Measurements from ENCODE around the gene CNTNAP5. TPM values are rescaled to one million over a fixed set of nuclear protein-coding genes. Genes with fewer than 3 reads are reported as not detected.

Gene CNTNAP5
- total and polyA plus RNA-seq, 2 donors from 2014 or later, result 0.50 TPM; not detected in 1

DNA sequence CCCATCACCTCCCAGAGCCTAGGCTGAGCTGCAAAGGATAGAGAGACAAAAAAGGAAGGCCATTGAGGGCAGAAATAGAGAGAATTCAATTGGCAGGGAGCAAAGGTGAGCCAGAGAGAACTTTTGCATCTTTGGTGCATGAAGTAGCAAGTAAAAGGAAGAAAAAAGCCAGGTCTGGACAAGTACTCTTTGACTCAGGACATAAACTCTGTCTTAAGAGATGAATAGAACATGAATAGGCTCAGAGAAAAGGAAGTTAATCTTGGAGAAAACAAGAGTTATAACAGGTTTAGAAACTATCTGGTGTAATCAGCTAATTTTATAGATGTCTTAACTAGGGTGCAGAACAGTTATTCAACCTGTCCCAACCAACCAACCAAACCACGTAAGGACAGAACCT, 95.2 kb downstream of the CNTNAP5 start:
- FAIRE-seq (no peak), DNase-seq (no peak)
- H3K9ac ChIP-seq (ENCODE audit: low read length in 3 of 3), result no peak overlapping the region
- no peak overlapping the region for H3K27ac ChIP-seq (ENCODE audit: low read depth in 2 of 2, low read length in 2 of 2)
- intact Hi-C loops (cut with DNase I), result no loop called here
- no peaks in the 10 kb centered on the region for H3K27me3 ChIP-seq (ENCODE audit: control insufficient read depth, insufficient read depth, low read length)
- TF ChIP-seq, protein P1, sequence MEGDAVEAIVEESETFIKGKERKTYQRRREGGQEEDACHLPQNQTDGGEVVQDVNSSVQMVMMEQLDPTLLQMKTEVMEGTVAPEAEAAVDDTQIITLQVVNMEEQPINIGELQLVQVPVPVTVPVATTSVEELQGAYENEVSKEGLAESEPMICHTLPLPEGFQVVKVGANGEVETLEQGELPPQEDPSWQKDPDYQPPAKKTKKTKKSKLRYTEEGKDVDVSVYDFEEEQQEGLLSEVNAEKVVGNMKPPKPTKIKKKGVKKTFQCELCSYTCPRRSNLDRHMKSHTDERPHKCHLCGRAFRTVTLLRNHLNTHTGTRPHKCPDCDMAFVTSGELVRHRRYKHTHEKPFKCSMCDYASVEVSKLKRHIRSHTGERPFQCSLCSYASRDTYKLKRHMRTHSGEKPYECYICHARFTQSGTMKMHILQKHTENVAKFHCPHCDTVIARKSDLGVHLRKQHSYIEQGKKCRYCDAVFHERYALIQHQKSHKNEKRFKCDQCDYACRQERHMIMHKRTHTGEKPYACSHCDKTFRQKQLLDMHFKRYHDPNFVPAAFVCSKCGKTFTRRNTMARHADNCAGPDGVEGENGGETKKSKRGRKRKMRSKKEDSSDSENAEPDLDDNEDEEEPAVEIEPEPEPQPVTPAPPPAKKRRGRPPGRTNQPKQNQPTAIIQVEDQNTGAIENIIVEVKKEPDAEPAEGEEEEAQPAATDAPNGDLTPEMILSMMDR (IDR thresholded peaks at IDR 0.05; ENCODE audit: borderline replicate concordance, extremely low read depth, insufficient read depth), result no peak
- H3K4me3 ChIP-seq (ENCODE audit: low read length in 3 of 3), result no peak overlapping the region
- no peaks in the 10 kb centered on the region for H3K9me3 ChIP-seq (ENCODE audit: control insufficient read depth in 2 of 3, insufficient read depth in 1 of 3, low read length in 3 of 3)
- no peaks in the 10 kb centered on the region for H3K36me3 ChIP-seq (ENCODE audit: control insufficient read depth in 2 of 3, insufficient read depth in 3 of 3, low read length in 3 of 3)
- H3K4me1 ChIP-seq (ENCODE audit: control insufficient read depth in 2 of 3, insufficient read depth in 2 of 3, low read depth in 1 of 3, low read length in 3 of 3), result no peaks in the 10 kb centered on the region

DNA sequence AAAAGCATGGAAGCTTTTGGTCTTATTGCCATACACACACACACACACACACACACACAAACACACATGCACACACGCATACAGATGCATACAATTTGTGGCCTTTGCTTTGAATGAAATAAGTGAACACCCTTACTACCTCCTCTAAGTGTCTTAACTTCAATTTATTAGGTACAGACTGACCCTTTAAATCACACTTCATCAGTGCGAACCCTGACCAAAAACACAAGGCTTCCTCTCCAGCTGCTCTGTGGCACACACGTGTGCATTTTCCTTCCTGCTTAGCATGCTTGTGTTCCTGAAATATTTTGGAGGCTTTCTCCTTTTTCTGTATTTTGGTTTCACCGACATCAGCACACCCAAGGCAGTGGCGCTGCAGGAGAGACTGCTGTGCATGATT, 96.0 kb downstream of the CNTNAP5 start:
- Histone ChIP-seq H3K4me3 (ENCODE audit: low read length in 3 of 3) (no peak overlapping the region), H3K27me3 (ENCODE audit: control insufficient read depth, insufficient read depth, low read length) (no peaks in the 10 kb centered on the region), H3K27ac (ENCODE audit: low read depth in 2 of 2, low read length in 2 of 2) (no peak overlapping the region), H3K9me3 (ENCODE audit: control insufficient read depth in 2 of 3, insufficient read depth in 1 of 3, low read length in 3 of 3) (no peaks in the 10 kb centered on the region), H3K36me3 (ENCODE audit: control insufficient read depth in 2 of 3, insufficient read depth in 3 of 3, low read length in 3 of 3) (no peaks in the 10 kb centered on the region), H3K9ac (ENCODE audit: low read length in 3 of 3) (no peak overlapping the region), H3K4me1 (ENCODE audit: control insufficient read depth in 2 of 3, insufficient read depth in 2 of 3, low read depth in 1 of 3, low read length in 3 of 3) (no peaks in the 10 kb centered on the region)
- DNase-seq (no peak), FAIRE-seq (no peak)
- intact Hi-C loops (cut with DNase I), result no loop called here
- TF ChIP-seq, protein P1 (IDR thresholded peaks at IDR 0.05; ENCODE audit: borderline replicate concordance, extremely low read depth, insufficient read depth), result no peak

DNA sequence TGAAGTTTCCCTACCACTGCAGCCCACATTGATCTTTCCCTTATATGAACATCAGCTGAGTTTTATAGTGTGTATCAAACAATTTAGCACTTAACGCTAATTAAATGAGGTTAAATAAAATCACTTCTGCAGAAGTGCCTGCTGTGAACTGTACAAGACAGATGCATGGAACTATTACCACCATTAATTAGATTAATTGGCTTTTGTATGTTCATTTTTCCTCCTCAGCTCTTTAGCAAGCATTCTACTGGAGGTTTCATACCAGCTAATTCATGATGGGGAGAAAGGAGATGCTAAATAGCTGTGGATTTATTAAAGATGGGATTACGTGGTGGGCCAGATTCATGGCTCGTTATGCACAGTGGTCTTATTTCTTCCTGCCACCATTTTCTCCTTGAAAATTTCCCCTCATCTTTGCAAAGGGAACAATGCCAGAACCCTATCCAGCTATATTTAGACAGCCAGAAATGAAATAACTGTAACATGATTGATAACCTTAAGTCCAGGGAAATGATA, 96.7 kb downstream of the CNTNAP5 start:
- Histone ChIP-seq H3K27me3 (ENCODE audit: control insufficient read depth, insufficient read depth, low read length) (no peaks in the 10 kb centered on the region), H3K9me3 (ENCODE audit: control insufficient read depth in 2 of 3, insufficient read depth in 1 of 3, low read length in 3 of 3) (no peaks in the 10 kb centered on the region), H3K9ac (ENCODE audit: low read length in 3 of 3) (no peak overlapping the region), H3K4me3 (ENCODE audit: low read length in 3 of 3) (no peak overlapping the region), H3K27ac (ENCODE audit: low read depth in 2 of 2, low read length in 2 of 2) (no peak overlapping the region), H3K4me1 (ENCODE audit: control insufficient read depth in 2 of 3, insufficient read depth in 2 of 3, low read depth in 1 of 3, low read length in 3 of 3) (no peaks in the 10 kb centered on the region), H3K36me3 (ENCODE audit: control insufficient read depth in 2 of 3, insufficient read depth in 3 of 3, low read length in 3 of 3) (no peaks in the 10 kb centered on the region)
- intact Hi-C loops (cut with DNase I), result no loop called here
- DNase-seq, result no peak
- FAIRE-seq, result no peak
- TF ChIP-seq, protein P1 (IDR thresholded peaks at IDR 0.05; ENCODE audit: borderline replicate concordance, extremely low read depth, insufficient read depth), result no peak

DNA sequence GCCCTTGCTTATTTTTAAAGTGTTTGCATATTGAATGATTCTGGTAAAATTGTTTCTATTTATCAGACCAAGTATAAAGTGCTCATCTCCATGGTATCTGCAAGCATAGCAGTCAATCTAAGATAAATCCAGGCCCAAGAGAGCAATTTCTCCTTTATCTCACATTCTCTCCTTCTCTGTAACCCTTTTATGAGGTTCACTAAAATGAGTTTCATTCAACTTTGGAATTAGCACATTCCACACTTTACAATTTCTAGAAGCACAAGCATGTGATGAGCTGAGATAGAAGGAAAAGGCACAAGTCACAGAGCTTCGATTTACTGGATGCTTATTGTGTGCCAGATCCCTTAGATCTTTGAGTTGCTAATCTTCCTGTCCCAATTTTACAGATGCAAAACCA, 97.3 kb downstream of the CNTNAP5 start:
- Histone ChIP-seq H3K27ac (ENCODE audit: low read depth in 2 of 2, low read length in 2 of 2) (no peak overlapping the region), H3K9ac (ENCODE audit: low read length in 3 of 3) (no peak overlapping the region), H3K4me3 (ENCODE audit: low read length in 3 of 3) (no peak overlapping the region), H3K9me3 (ENCODE audit: control insufficient read depth in 2 of 3, insufficient read depth in 1 of 3, low read length in 3 of 3) (no peaks in the 10 kb centered on the region), H3K4me1 (ENCODE audit: control insufficient read depth in 2 of 3, insufficient read depth in 2 of 3, low read depth in 1 of 3, low read length in 3 of 3) (no peaks in the 10 kb centered on the region), H3K27me3 (ENCODE audit: control insufficient read depth, insufficient read depth, low read length) (no peaks in the 10 kb centered on the region), H3K36me3 (ENCODE audit: control insufficient read depth in 2 of 3, insufficient read depth in 3 of 3, low read length in 3 of 3) (no peaks in the 10 kb centered on the region)
- intact Hi-C loops (cut with DNase I), result no loop called here
- no peak for DNase-seq
- no peak for FAIRE-seq
- TF ChIP-seq, protein P1 (IDR thresholded peaks at IDR 0.05; ENCODE audit: borderline replicate concordance, extremely low read depth, insufficient read depth), result no peak
